HCT116 (cell line): ENCODE measurements around the gene RBM43. TPM values are rescaled to one million over a fixed set of nuclear protein-coding genes. Genes with fewer than 3 reads are reported as not detected.

ENCODE experiments used
- ATAC-seq: fragments of 200-7000 bp; cut with Tn5 transposase; 2 replicates; pipeline ENCODE4 v1.9.1; 2020; ENCODE audit warnings: mild to moderate bottlenecking, moderate library complexity
- BruUV-seq: library from RNA; stranded (reverse); fragments of 400-500 nt; replicated peaks from 2 replicates; lab custom pipeline; 2021; lab: Mats Ljungman, UMichigan
- CTCF ChIA-PET: fragments of 300-600 bp; sonication (Branson Sonifier 250); formaldehyde crosslinking; loops from one replicate; lab custom pipeline; 2021; ENCODE audit warnings: antibody characterized with exemption; lab: Charles Lee
- POLR2A ChIA-PET: fragments of 300-600, 350-600 bp; sonication (Branson Sonifier 250); formaldehyde crosslinking; loops from one replicate; lab custom pipeline; 2021; ENCODE audit warnings: antibody characterized with exemption; lab: Charles Lee
- RAD21 ChIA-PET, 2 experiments: fragments of 300-600 bp; sonication (Branson Sonifier 250); formaldehyde crosslinking; loops; one replicate each; lab custom pipeline; 2023; ENCODE audit warnings: low total read pairs in 2 of 2; ENCODE audit not compliant: uncharacterized antibody in 2 of 2, unreplicated experiment in 2 of 2, low non-redundant PET in 1 of 2; lab: Charles Lee
- DNase-seq: peaks from one replicate; pipeline ENCODE4 v3.0.0-alpha.2; 2010; ENCODE audit warnings: low read depth, low spot score
- H2AFZ ChIP-seq: fragments of 200-600 bp; shearing (Covaris generic), sonication (generic); 2 replicates; pipeline ENCODE4 v1.6.1; 2017; ENCODE audit warnings: low read depth, mixed run types, mixed read lengths, antibody characterized with exemption, low read length; ENCODE audit not compliant: poor library complexity, severe bottlenecking
- H3K27ac ChIP-seq: 2 replicates; pipeline ENCODE4 v1.5.1; 2012; ENCODE audit warnings: low read depth, low read length
- H3K27me3 ChIP-seq: fragments of 200-600 bp; sonication (generic); 2 replicates; pipeline ENCODE4 v1.6.1; 2016; ENCODE audit warnings: mixed run types, low read length, mixed read lengths; ENCODE audit not compliant: insufficient read depth
- H3K36me3 ChIP-seq, 2 experiments: fragments of 200-500 bp in 1 of 2; fragments of 200-600 bp in 1 of 2; sonication (Bioruptor generic) in 1 of 2; sonication (generic) in 1 of 2; 2 replicates each; pipeline versions ENCODE4 v1.5.1 to v1.6.1; 2014 to 2016; ENCODE audit warnings: low read length in 2 of 2, inconsistent platforms in 1 of 2, mixed read lengths in 1 of 2, mixed run types in 1 of 2; ENCODE audit not compliant: insufficient read depth in 2 of 2, control insufficient read depth in 1 of 2
- H3K4me1 ChIP-seq, 2 experiments: fragments of 200-600 bp in 1 of 2; sonication (generic) in 1 of 2; 2 replicates each; pipeline versions ENCODE4 v1.5.1 to v1.6.1; 2012 to 2017; ENCODE audit warnings: low read length in 2 of 2, inconsistent platforms in 1 of 2, mild to moderate bottlenecking in 1 of 2, mixed read lengths in 1 of 2, mixed run types in 1 of 2, moderate library complexity in 1 of 2; ENCODE audit not compliant: insufficient read depth in 2 of 2, control insufficient read depth in 1 of 2
- H3K4me2 ChIP-seq: fragments of 200-600 bp; sonication (generic); 2 replicates; pipeline ENCODE4 v1.6.1; 2017; ENCODE audit warnings: mixed run types, low read length, mixed read lengths
- H3K4me3 ChIP-seq, 2 experiments: fragments of 200-600 bp in 1 of 2; sonication (generic) in 1 of 2; replicated peaks in 1 of 2; 2 replicates each; pipeline ENCODE4 v1.5.1; 2011 to 2016; ENCODE audit warnings: low read length in 2 of 2, control low read depth in 1 of 2, low read depth in 1 of 2, mild to moderate bottlenecking in 1 of 2, mixed read lengths in 1 of 2, mixed run types in 1 of 2
- H3K79me2 ChIP-seq: fragments of 200-600 bp; sonication (generic); 2 replicates; pipeline ENCODE4 v1.6.1; 2017; ENCODE audit warnings: mild to moderate bottlenecking, mixed run types, low read length, moderate library complexity, mixed read lengths; ENCODE audit not compliant: insufficient read depth
- H3K9ac ChIP-seq: fragments of 200-600 bp; sonication (generic); 2 replicates; pipeline ENCODE4 v1.6.1; 2016; ENCODE audit warnings: low read length, mixed read lengths
- H3K9me2 ChIP-seq: fragments of 200-600 bp; sonication (generic), shearing (Covaris generic); 2 replicates; pipeline ENCODE4 v1.6.1; 2017; ENCODE audit warnings: mixed run types, mild to moderate bottlenecking, moderate library complexity; ENCODE audit not compliant: insufficient read depth
- H3K9me3 ChIP-seq, 2 experiments: fragments of 200-500 bp in 1 of 2; fragments of 200-600 bp in 1 of 2; sonication (Bioruptor generic) in 1 of 2; sonication (generic) in 1 of 2; 2 replicates each; pipeline ENCODE4 v1.6.1; 2014 to 2017; ENCODE audit warnings: low read length in 2 of 2, mixed read lengths in 2 of 2, inconsistent platforms in 1 of 2, low read depth in 1 of 2, mild to moderate bottlenecking in 1 of 2, mixed run types in 1 of 2, moderate library complexity in 1 of 2; ENCODE audit not compliant: control insufficient read depth in 1 of 2, insufficient read depth in 1 of 2
- H4K20me1 ChIP-seq: fragments of 200-600 bp; sonication (generic), shearing (Covaris generic); 2 replicates; pipeline ENCODE4 v1.6.1; 2017; ENCODE audit warnings: mixed run types, mild to moderate bottlenecking, moderate library complexity; ENCODE audit not compliant: insufficient read depth
- CBX3 ChIP-seq: IDR thresholded peaks from 2 replicates; pipeline ENCODE4 v1.6.1; 2012; ENCODE audit warnings: low read depth
- CEBPB ChIP-seq: IDR thresholded peaks from 2 replicates; pipeline ENCODE4 v1.6.1; 2012; ENCODE audit warnings: low read depth
- EGR1 ChIP-seq: IDR thresholded peaks from 2 replicates; pipeline ENCODE4 v1.6.1; 2012; ENCODE audit warnings: low read depth
- ELF1 ChIP-seq: IDR thresholded peaks from 2 replicates; pipeline ENCODE4 v1.6.1; 2012; ENCODE audit warnings: low read depth, borderline replicate concordance
- EZH2 ChIP-seq: fragments of 200-600 bp; sonication (generic); IDR thresholded peaks from 2 replicates; pipeline ENCODE4 v1.6.1; 2017; ENCODE audit warnings: antibody characterized with exemption, mixed run types
- EZH2phosphoT487 ChIP-seq: fragments of 200-600 bp; IDR thresholded peaks from 2 replicates; pipeline ENCODE4 v1.6.1; 2018; ENCODE audit warnings: antibody characterized with exemption, borderline replicate concordance
- JUND ChIP-seq: IDR thresholded peaks from 2 replicates; pipeline ENCODE4 v1.6.1; 2012
- POLR2AphosphoS5 ChIP-seq: IDR thresholded peaks from 2 replicates; pipeline ENCODE4 v1.6.1; 2011; ENCODE audit warnings: mild to moderate bottlenecking, low read depth, low read length, moderate library complexity
- RAD21 ChIP-seq: IDR thresholded peaks from 2 replicates; pipeline ENCODE4 v1.6.1; 2012; ENCODE audit warnings: low read depth, mild to moderate bottlenecking
- REST ChIP-seq: IDR thresholded peaks from 2 replicates; pipeline ENCODE4 v1.6.1; 2012; ENCODE audit warnings: low read depth
- SIN3A ChIP-seq: IDR thresholded peaks from 2 replicates; pipeline ENCODE4 v1.6.1; 2012; ENCODE audit warnings: low read depth
- SP1 ChIP-seq: IDR thresholded peaks from 2 replicates; pipeline ENCODE4 v1.6.1; 2012; ENCODE audit warnings: low read depth
- TCF7L2 ChIP-seq: IDR thresholded peaks from 2 replicates; pipeline ENCODE4 v1.7.0; 2011; ENCODE audit warnings: borderline replicate concordance, inconsistent platforms; ENCODE audit not compliant: insufficient read depth, insufficient read length; ENCODE audit errors: extremely low read depth
- YY1 ChIP-seq: IDR thresholded peaks from 2 replicates; pipeline ENCODE4 v1.6.1; 2011; ENCODE audit warnings: low read length, low read depth, moderate library complexity, mild to moderate bottlenecking; ENCODE audit not compliant: insufficient replicate concordance; ENCODE audit errors: extremely low read depth
- ZBTB33 ChIP-seq: IDR thresholded peaks from 2 replicates; pipeline ENCODE4 v1.6.1; 2011; ENCODE audit warnings: mild to moderate bottlenecking, low read length, moderate library complexity; ENCODE audit not compliant: insufficient replicate concordance; ENCODE audit errors: extremely low read depth
- ZNF274 ChIP-seq: fragments of 200-500 bp; sonication (Bioruptor generic); IDR thresholded peaks from 2 replicates; pipeline ENCODE4 v1.6.1; 2014; ENCODE audit warnings: mild to moderate bottlenecking, low read depth, low read length, inconsistent platforms
- intact Hi-C: fragments of 100-400 bp; cut with micrococcal nuclease; formaldehyde crosslinking; loops from 2 replicates; pipeline ENCODE4 v1.10.0; 2022
- total RNA-seq: library from RNA; stranded (reverse); gene quantifications from one replicate; pipeline ENCODE4 v1.2.1, GENCODE V29; 2021; ENCODE audit not compliant: unreplicated experiment
- TF ChIP-seq, protein P1 (sequence below): IDR thresholded peaks from 2 replicates; pipeline ENCODE4 v1.6.1; 2012
- TF ChIP-seq, protein P2 (sequence below), 3 experiments: fragments of 200-600 bp in 1 of 3; sonication (generic) in 1 of 3; IDR thresholded peaks in 2 of 3; conservative IDR thresholded peaks in 1 of 3; 2 replicates each; pipeline ENCODE4 v1.5.1; 2012 to 2017; ENCODE audit warnings: low read depth in 2 of 3, low read length in 2 of 3, antibody characterized with exemption in 1 of 3, borderline replicate concordance in 1 of 3, control low read depth in 1 of 3, mild to moderate bottlenecking in 1 of 3, mixed read lengths in 1 of 3, mixed run types in 1 of 3, moderate library complexity in 1 of 3; ENCODE audit not compliant: insufficient read depth in 1 of 3

The RBM43 gene
- total RNA-seq, 1 experiment from 2014 or later, result 3.3 TPM

GRCh38 chr2:151198645-151199044 is 63.0 kb downstream of the RBM43 start:
- Histone ChIP-seq H2AFZ (no peak overlapping the region), H3K27ac (no peak overlapping the region), H3K9ac (no peak overlapping the region), H3K79me2 (no peaks in the 10 kb centered on the region), H3K36me3 (no peaks in the 10 kb centered on the region), H3K4me2 (no peak overlapping the region), H3K9me3 (no peaks in the 10 kb centered on the region), H3K4me1 (peaks cover 0 to 5% of the 10 kb centered on the region in 2 experiments; a peak in 1 of 4 replicates), H3K27me3 (no peaks in the 10 kb centered on the region), H3K9me2 (no peaks in the 10 kb centered on the region), H4K20me1 (no peaks in the 10 kb centered on the region), H3K4me3 (no peak overlapping the region)
- CTCF ChIA-PET, result no interaction called here
- intact Hi-C loops, result no loop called here
- TF ChIP-seq YY1 (no peak), EZH2 (no peak), TCF7L2 (no peak), SP1 (no peak), POLR2AphosphoS5 (no peak), JUND (no peak), ZBTB33 (no peak), RAD21 (no peak), ELF1 (no peak), ZNF274 (no peak), CBX3 (no peak), SIN3A (no peak), EZH2phosphoT487 (no peak), REST (no peak), CEBPB (no peak), EGR1 (no peak)
- TF ChIP-seq, protein P1, sequence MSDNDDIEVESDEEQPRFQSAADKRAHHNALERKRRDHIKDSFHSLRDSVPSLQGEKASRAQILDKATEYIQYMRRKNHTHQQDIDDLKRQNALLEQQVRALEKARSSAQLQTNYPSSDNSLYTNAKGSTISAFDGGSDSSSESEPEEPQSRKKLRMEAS, result no peak
- TF ChIP-seq, protein P2, sequence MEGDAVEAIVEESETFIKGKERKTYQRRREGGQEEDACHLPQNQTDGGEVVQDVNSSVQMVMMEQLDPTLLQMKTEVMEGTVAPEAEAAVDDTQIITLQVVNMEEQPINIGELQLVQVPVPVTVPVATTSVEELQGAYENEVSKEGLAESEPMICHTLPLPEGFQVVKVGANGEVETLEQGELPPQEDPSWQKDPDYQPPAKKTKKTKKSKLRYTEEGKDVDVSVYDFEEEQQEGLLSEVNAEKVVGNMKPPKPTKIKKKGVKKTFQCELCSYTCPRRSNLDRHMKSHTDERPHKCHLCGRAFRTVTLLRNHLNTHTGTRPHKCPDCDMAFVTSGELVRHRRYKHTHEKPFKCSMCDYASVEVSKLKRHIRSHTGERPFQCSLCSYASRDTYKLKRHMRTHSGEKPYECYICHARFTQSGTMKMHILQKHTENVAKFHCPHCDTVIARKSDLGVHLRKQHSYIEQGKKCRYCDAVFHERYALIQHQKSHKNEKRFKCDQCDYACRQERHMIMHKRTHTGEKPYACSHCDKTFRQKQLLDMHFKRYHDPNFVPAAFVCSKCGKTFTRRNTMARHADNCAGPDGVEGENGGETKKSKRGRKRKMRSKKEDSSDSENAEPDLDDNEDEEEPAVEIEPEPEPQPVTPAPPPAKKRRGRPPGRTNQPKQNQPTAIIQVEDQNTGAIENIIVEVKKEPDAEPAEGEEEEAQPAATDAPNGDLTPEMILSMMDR (IDR thresholded peaks at IDR 0.05 in 2 of 3, conservative IDR thresholded peaks at IDR 0.05 in 1 of 3; ENCODE audit: borderline replicate concordance in 1 of 3, insufficient read depth in 1 of 3, low read depth in 2 of 3, low read length in 2 of 3), result no peak
- no TSS peak for BruUV-seq
- POLR2A ChIA-PET, result no interaction called here
- ATAC-seq (no peak), DNase-seq (no peak)
- RAD21 ChIA-PET, result no interaction called here
